GM18511 (cell line): ENCODE data around the gene MBOAT2.
"Not testable (repeated sequence)": the region's sequence is repeated elsewhere in the genome, so short reads cannot be mapped to it uniquely, and the experiment has no call there.

ENCODE experiments used
- ATAC-seq: cut with Tn5 transposase; IDR thresholded peaks from one replicate; pipeline ENCODE4 v1.9.1; 2021; ENCODE audit warnings: mild to moderate bottlenecking, moderate library complexity; ENCODE audit not compliant: unreplicated experiment

MBOAT2 gene

DNA sequence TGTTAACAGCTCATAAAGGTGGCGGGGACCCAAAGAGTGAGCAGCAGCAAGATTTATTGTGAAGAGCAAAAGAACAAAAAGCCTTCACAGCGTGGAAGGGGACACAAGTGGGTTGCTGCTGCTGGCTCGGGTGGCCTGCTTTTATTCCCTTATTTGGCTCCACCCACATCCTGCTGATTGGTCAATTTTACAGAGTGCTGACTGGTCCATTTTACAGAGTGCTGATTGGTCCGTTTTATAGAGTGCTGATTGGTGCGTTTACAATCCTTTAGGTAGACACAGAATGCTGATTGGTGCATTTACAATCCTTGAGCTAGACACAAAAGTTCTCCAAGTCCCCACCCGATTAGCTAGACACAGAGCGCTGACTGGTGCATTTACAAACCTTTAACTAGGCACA, 100.7 kb downstream of the MBOAT2 start:
- ATAC-seq: not testable (repeated sequence)

DNA sequence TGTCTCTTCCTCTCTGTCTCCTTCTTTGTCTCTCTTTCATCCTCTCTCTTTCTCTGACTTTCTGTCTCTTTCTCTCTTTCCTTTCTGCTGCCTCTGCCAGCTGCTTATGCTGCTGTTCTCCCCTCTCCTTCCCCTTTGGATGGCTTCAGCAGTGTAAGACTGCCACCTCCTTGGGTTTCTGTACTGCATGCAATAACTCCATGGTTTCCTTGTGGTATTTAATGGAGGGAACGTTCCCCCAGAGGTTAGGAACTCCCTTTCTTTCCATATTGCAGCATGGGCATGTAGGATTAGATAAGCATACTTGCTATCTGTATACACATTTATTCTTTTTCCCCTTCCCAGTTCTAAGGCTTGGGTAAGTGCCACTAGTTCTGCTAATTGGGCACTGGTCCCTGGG, 106.3 kb downstream of the MBOAT2 start:
- ATAC-seq: not testable (repeated sequence)

DNA sequence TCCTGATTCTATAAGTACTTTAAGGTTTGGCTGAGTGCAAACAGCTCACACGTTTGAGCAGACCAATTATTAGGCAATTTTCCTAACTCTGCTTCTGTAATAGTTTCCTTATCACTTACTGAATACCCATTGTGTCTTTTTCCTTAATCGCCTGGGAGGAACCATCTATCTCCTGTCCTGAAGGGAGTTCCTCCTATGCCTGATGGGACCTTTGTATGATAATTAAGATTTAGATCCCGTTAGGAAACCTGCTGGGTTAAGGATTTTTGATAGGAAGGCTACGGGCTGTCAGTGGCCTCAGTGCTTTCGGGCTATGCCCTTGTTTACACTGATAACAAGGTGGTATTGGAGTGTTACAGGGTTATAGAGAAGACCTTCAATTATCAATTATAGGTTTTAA, 106.8 kb downstream of the MBOAT2 start:
- ATAC-seq: not testable (repeated sequence)

DNA sequence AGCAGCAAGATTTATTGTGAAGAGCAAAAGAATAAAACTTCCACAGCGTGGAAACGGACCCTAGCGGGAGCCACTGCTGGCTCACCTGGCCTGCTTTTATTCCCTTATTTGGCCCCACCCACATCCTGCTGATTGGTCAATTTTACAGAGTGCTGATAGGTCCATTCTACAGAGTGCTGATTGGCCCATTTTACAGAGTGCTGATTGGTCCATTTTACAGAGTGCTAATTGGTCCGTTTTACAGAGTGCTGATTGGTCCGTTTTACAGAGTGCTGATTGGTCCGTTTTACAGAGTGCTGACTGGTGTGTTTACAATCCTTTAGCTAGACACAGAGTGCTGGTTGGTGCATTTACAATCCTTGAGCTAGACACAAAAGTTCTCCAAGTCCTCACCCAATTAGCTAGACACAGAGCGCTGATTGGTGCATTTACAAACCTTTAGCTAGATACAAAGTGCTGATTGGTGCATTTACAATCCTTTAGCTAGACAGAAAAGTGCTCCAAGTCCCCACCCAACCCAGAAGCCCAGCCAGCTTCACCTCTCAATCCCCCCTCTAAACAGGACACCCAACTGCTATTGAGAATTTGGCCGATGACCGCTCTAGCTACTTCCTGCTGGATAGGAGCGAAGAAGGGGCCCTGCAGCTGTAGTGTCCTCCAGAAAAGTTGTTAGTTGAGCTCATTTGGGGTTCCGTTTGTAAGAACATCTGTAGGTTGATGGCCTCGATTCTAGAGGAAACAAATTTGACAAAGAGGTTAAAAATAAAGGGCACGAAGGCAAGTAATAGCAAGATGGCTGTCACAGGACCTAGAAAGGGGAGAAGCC, 108.2 kb downstream of the MBOAT2 start:
- ATAC-seq: not testable (repeated sequence)

DNA sequence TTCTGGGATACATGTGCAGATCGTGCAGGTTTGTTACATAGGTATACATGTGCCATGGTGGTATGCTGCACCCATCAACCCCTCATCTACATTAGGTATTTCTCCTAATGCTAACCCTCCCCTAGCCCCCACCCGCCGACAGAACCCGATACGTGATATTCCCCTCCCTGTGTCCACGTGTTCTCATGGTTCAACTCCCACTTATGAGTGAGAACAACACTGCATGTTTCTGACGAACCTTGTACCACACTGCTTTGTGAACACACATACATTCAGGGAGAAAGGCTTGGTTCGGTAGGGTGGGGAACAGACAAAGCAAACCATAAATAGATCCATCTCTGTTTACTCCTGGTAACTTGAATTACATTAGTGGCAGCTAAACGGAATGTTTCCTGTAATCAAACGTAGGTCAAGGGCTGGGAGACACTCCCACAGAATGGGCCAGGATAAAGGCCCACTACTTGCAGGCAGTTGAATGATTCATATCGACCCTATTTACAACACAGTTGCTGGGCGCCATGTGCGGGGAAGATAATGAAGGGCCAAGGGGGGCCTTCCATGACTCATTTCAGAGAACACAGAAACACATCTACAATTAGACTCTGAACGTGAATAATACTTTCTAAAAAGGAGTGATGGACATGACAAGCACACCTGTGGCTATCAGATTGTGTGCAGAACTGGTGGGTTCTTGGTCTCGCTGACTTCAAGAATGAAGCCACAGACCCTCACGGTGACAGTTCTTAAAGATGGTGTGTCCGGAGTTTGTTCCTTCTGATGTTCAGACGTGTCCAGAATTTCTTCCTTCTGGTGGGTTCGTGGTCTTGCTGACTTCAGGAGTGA, 109.3 kb downstream of the MBOAT2 start:
- no peak for ATAC-seq

DNA sequence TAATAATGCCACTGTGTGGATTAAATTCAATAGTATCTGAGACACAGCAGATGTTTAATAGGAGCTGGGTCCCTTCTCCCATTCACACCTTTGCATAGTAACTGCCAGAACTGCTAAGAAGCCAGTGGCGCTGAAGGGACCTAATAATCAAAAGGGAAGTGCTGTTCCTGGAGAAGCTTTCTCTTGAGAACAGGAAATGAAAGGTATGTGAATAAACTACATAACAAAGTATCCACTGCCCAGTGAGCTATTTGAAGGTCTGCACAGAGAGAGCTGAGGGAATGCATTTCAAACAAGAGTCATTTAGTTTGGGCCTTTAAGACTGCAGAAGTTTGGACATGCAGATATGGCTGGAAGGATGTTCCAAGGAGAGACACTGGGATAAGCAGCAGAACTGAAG, 110.0 kb downstream of the MBOAT2 start:
- ATAC-seq: no peak

DNA sequence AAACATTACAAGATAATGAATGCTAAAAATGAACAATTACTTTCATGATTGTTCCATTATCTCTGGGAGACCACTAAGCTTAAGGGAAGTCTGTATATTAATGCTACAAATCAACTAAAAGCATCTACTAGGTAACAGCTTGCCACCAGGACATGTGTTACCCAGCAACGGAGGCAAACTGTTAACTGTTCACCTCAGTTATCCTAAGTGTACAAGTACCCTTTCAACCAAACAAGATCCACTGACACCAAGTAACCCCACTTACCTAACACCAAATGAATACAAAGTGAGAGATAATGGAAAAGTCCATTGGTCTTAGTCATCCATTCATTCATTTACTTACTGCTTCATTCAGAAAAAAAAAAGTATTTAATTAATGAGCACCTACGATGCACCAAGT, 111.4 kb downstream of the MBOAT2 start:
- no peak for ATAC-seq

DNA sequence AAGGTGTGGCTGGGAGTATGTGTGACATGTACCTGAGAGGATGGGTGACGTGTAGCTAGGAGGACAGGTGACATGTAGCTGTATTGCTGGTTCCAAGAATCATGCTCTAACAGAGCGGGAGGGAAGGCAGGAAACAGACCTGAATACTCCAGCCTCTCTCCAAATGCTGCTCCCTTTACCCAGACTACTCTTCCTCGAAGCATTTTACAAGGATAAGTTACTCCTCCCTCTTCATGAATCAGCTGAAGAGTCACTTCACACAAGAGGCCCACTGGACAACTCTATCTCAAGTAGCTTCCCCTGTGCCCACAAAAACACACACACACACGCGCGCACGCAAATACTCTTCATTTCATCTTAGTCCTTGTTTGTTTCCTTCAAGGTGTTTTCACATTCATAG, 113.5 kb downstream of the MBOAT2 start:
- ATAC-seq: no peak

DNA sequence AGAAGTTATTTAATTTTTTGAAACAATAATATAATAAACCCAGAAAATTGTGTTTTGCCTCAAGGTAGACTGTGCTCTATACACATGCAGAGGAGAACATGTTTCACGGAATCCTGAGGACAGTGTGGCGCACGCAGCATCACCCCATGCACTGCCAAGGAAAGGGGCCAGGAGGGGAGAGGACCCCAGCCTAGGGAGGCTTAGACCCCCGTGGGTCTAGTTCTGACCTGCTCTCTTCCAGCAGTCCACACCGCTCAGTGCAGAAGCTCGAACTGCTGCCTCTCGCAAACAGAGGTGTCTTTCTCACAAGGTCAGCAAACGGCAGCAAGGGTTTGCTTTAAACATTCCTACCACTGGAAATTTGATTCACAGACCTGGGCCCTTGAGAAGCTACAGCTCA, 114.5 kb downstream of the MBOAT2 start:
- ATAC-seq: no peak

DNA sequence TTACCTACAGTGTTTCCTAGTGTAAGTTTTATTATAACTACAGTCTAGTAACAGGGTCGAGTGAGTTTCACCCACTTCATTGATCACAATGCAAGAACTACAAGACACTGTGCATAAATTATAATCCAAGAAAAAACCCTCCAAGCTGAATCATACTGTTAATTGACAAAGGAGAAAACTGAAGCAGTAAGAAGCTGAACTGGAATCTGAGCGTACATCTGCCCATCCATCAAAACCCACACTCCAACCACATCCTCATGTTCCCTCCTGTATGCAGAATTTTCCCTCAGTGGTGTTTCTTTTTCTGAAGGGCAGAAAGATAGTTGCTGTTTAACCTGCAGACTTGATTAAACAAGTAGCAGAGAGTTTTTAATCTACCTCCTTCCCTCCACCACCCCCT, 116.6 kb downstream of the MBOAT2 start:
- ATAC-seq: no peak

DNA sequence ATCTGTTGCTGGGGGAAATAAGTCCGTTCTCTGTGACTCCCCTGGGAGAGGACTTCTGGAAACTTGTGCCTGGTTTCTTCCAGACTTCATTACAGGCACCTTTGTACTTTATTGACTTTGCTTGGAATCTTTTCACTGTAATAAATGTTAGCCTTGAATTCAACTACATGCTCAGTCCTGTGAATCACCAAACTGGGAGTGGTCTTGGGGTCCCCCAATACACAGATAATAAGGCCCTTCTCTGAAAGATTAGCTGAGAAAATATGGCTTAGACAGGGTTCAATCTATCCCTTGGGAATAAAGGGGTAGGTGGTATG, 117.3 kb downstream of the MBOAT2 start:
- ATAC-seq: no peak

DNA sequence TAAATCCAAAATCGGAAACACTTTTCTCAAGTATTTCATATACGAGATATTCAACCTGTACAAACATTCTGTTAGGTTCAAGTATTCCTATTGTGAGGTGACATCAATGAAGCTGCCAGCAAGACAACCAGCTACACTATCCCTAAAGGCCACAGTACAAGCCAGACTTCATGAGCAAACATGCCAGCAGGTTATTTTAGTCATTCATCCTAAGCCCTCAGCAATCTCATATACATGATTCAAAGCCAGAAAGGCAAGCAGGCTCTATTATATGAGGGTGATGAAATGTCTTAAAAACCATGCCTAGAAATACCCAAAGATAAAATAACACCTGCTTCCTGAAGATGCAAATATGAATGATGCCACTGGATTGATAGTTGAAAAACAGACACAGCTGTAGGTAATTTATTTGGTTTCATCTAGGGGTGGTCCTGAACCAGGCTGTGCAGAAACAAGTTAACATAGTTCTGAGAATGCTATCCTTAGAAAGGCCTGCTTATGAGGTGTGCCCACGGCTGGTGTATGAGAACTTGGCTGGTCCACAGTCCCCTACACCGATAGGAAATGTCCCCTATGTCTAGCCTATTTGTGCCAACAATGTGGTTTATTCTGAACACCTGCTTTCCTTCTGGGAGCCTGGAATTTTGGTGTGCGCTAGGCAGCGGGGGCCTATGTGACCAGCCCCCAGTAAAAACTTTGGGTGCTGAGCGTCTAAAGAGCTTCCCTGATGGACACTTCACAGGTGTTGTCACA, 117.9 kb downstream of the MBOAT2 start:
- no peak for ATAC-seq

DNA sequence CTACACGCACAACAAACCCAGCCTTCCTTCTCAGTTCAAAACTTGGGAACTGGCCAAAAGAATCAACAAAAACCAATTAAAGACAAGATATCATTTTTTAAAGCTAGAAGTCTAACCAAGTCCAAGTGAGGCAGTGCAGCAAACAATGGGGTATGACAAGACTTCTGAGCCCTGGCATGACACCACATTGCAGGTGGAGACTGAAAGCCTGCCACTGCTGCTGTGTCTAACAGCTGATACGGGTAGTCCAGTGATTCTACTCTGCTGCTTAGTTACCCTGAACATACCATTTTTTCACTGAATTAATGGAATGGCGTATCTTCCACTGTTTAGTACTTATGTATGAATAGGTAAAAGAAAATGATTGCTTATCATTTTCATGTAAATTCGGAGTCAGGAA, 118.7 kb downstream of the MBOAT2 start:
- ATAC-seq: no peak

DNA sequence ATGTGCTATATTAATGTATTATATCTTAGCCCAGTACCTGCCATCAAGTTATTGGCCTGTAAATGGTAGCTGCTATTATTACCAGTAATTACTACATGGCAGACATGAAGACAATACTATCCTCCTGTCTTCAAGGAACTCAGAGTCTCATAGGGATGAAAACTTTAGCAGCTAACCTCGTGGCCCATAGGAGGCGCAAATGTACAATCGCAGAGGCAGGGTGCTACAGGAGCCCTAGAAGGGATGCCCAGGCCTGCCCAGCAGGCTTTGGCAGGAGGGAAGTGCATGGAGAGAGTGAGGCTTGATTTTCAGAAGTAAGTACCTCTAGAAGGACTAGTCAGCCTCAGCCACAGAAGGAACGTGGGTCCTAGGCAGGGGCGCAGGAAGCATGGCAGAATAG, 121.4 kb downstream of the MBOAT2 start:
- ATAC-seq: no peak

DNA sequence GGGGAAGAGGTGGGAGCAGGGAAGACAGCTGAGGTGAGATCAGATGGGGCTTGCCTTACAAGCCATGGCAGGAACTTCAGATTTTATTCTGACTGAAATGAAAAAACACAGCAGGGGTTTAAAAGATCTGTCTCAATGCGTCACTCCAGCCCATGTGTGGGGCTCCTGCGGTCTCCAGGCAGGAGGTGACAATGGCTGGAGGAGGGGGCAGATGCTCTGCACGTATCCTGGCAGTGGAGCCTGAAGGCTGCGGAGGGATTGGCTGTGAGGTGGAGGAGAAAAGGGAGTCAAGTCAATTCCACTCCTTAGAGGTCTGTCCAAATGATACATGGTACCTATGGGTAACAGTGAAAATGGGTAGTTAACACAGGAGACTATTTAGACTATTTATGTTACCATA, 125.6 kb downstream of the MBOAT2 start:
- no peak for ATAC-seq

DNA sequence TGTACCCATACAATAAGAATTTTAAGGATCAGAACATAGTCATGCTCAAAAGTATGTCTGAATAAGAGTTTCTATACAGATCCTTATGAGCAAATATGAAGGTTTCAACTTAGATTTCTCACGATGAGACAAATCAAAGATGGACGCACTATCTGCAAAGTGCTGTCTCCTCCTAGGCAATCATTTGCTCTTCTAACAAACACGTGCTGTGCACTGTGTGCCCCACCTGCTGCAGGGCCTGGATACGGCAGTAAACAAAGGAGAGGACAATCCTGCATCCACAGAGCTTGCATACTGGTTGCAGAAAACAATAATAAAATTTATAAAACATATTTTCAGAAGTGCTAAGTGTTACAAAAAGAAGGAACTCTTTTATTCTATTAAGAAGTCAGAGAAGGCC, 126.2 kb downstream of the MBOAT2 start:
- ATAC-seq: no peak

DNA sequence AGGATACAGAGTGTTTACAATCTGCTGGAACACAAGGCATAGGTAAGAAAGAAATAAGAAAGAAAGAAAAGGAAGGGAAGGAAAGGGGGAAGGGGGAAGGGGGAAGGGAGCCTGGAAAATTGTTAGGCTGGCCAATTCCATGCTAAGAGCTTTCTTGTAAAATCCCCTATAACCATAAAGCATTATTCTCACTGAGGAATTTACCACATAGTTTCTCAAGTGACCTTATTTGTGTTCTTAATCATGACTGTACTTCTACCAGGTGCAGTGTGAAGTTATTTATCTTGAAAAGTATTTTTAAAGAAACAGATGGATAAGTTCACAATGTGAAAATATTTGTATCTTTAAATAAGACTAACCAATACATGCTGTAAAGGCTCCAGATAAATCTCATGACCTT, 126.9 kb downstream of the MBOAT2 start:
- no peak for ATAC-seq

DNA sequence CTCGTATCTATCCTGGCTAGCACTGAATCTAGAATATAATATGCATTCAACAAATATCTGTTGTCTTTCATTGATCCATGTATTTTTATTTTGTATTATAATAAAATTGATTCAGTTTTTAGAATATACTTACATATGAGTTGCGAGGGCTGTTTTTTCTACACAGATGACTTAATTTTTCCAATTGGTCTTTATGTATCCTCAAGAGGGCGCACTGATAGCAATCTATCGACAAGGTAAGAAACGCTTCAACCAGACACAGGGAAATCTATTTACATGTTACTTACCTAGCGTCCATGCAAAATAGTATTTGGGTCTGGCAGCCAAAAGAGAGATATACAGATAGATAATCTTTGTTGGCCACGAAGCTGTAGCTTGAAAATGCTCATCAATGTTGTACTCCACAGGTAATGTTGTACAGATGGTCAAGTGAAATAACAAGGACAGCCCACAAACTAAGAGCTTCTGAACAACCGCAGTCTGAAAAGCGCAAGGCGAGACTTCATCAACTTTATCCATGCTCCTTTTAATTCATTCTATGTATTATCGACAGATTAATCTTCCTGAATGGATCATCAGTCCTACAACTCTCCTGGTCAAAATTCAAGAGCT, 130.6 kb downstream of the MBOAT2 start:
- ATAC-seq: no peak

DNA sequence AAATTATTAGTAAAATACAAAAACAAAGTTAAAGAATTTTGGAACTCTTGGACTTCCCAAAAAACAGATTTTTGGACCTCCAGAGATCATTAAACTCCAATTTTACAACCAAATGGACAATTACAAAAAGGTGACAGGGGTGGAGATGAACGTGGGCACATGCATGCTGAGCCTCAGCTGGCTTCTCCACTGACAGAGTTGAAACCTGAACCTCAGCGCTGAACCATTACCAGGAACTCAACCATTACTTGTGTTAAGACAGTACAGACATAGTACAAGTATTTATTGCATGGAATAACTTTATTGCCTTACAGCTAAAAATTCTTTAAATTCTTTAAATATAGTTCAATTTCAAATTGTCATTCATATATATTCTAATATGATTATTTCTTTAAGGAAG, 133.0 kb downstream of the MBOAT2 start:
- ATAC-seq: no peak

DNA sequence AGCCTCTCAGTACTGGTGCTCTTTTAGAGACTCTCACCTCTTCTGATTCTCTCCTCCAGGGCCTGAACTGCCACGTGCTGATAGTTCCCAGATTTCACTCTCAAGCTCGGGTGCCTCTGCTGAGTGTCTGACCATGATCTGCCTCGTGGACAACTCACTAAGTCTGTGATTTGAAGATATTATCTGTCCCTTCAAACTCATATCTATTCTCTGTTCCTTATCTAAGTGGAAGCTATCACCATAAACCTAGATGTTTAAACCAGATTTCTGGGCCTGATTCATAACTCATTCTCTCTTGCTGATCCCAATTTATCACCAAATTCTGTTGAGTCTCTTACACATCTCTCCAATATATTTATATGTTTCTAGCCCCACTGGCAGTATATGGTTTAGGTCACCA, 136.1 kb downstream of the MBOAT2 start:
- no peak for ATAC-seq

DNA sequence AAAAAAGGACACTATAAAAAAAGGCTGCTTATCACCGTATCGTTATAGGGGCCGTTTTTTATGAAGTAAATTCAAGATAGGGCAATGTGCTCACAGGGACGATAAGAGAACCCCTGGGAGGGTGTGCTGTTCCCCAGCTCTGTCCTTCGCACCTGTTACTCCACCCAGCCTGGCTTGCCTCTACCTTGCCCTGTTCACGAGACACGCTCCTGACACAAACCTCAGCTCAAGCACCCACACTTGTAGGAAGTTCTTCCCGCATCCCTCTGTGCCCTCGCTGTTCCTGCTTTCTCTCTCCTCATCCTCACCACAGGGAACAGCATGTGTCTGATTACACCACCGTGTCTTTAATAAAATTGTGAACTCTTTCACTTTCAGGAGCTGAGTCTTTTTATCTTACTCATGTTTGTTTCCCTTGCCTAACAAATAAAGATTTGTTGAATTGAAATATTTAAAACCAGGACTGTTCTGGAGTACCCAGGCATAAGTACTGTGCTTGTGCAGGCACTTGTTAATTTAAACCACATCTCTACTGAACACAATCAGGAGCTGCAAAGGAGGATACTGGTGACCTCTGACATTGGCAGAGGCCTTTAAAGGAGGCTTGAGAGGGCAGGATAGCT, 140.0 kb downstream of the MBOAT2 start:
- ATAC-seq: no peak
